Measurements from ENCODE around the gene ZNF629. TPM values are rescaled to one million over a fixed set of nuclear protein-coding genes. Genes with fewer than 3 reads are reported as not detected.

The ZNF629 gene
- total and polyA plus RNA-seq, 2 of the 4 experiments (the other 2 are of a cell fraction) = 7.3 to 9.1 TPM

GRCh38 chr16:30771726-30772125 lies 15.3 kb downstream of the ZNF629 start:
- intact Hi-C loops (cut with micrococcal nuclease) = no loop called here
- no peaks in the 10 kb centered on the region for H3K27me3 ChIP-seq (ENCODE audit: control insufficient read depth, insufficient read depth, low read length)
- no peak overlapping the region for H4K91ac ChIP-seq (ENCODE audit: insufficient read depth, low read depth, low read length)
- DNase-seq (no peak), ATAC-seq (ENCODE audit: low read depth) (no peak)
- no TSS peak for BruUV-seq (replicated peaks)
- WGBS, 2 experiments (ENCODE audit: extremely low coverage in 2 of 2, insufficient read length in 1 of 2) = 100% methylated on average over 2 of the region's 14 CpGs; no CpG with 5 or more reads in 1 of the 2 experiments
- H2BK5ac ChIP-seq (ENCODE audit: low read depth, low read length, poor library complexity, severe bottlenecking) = no peak overlapping the region
- H4K8ac ChIP-seq (ENCODE audit: low read depth in 2 of 2, low read length in 2 of 2) = no peak overlapping the region
- no peak overlapping the region for H2AK5ac ChIP-seq (ENCODE audit: low read depth, low read length)
- ChIA-PET POLR2A (ENCODE audit: unreplicated experiment) (no interaction called here), CTCF (no interaction called here)
- H2BK15ac ChIP-seq (ENCODE audit: low read depth, low read length) = no peak overlapping the region
- no peak overlapping the region for H3K4me2 ChIP-seq (ENCODE audit: low read depth, low read length)
- no peak overlapping the region for H3K27ac ChIP-seq (ENCODE audit: insufficient read depth, low read length)
- H2BK120ac ChIP-seq (ENCODE audit: low read depth, low read length) = no peak overlapping the region
- no peak overlapping the region for H3K9ac ChIP-seq (ENCODE audit: low read depth, low read length)
- no peak overlapping the region for H3K14ac ChIP-seq (replicated peaks; ENCODE audit: low read depth, low read length)
- peaks cover 11 to 64% of the 10 kb centered on the region in 2 experiments for H3K79me1 ChIP-seq (ENCODE audit: low read depth in 1 of 2, low read length in 2 of 2)
- H3K9me1 ChIP-seq (ENCODE audit: insufficient read depth, low read length) = 0 out of 2 replicates have a peak, but pooled peaks cover 8% of the 10 kb centered on the region
- no peak overlapping the region for H3K56ac ChIP-seq (ENCODE audit: extremely low read depth, insufficient read depth, low read length)
- no peaks in the 10 kb centered on the region for H3K9me3 ChIP-seq (ENCODE audit: control insufficient read depth, insufficient read depth, low read length)
- H2AFZ ChIP-seq (replicated peaks; ENCODE audit: low read length, poor library complexity) = no peak overlapping the region
- H2AK9ac ChIP-seq (replicated peaks; ENCODE audit: low read depth, low read length, poor library complexity) = no peak overlapping the region
- H3K4me3 ChIP-seq (ENCODE audit: insufficient read depth, low read depth, low read length) = no peak overlapping the region
- H2BK20ac ChIP-seq (ENCODE audit: low read depth, low read length) = no peak overlapping the region
- in situ Hi-C loops (cut with MboI; ENCODE audit: low sequenced_read_pairs) = no loop called here
- H3K18ac ChIP-seq (ENCODE audit: low read depth, low read length) = no peak overlapping the region
- peaks cover 8% of the 10 kb centered on the region for H3K4me1 ChIP-seq (ENCODE audit: control insufficient read depth, insufficient read depth, low read length)
- TF ChIP-seq USF2 (IDR thresholded peaks at IDR 0.05; ENCODE audit: low read depth, low read length) (no peak), RFX5 (IDR thresholded peaks at IDR 0.05; ENCODE audit: low read depth, low read length) (no peak), SMC3 (IDR thresholded peaks at IDR 0.05; ENCODE audit: low read depth, low read length) (no peak), MXI1 (IDR thresholded peaks at IDR 0.05; ENCODE audit: borderline replicate concordance, low read depth, low read length) (no peak), CEBPB (IDR thresholded peaks at IDR 0.05; ENCODE audit: low read depth, low read length) (no peak), RAD21 (IDR thresholded peaks at IDR 0.05; ENCODE audit: low read length) (no peak), BHLHE40 (IDR thresholded peaks at IDR 0.05; ENCODE audit: low read depth, low read length) (no peak), POLR2A (IDR thresholded peaks at IDR 0.05; ENCODE audit: low read depth, low read length) (no peak), MAFK (IDR thresholded peaks at IDR 0.05; ENCODE audit: low read depth, low read length) (no peak), RCOR1 (IDR thresholded peaks at IDR 0.05; ENCODE audit: insufficient replicate concordance, low read length) (no peak), FOS (IDR thresholded peaks at IDR 0.05; ENCODE audit: low read depth, low read length) (no peak), NFE2L2 (IDR thresholded peaks at IDR 0.05; ENCODE audit: low read depth, low read length) (no peak), CHD1 (IDR thresholded peaks at IDR 0.05; ENCODE audit: low read depth, low read length) (no peak), MAZ (IDR thresholded peaks at IDR 0.05; ENCODE audit: borderline replicate concordance, low read depth, low read length) (no peak)
- TF ChIP-seq, protein P1, sequence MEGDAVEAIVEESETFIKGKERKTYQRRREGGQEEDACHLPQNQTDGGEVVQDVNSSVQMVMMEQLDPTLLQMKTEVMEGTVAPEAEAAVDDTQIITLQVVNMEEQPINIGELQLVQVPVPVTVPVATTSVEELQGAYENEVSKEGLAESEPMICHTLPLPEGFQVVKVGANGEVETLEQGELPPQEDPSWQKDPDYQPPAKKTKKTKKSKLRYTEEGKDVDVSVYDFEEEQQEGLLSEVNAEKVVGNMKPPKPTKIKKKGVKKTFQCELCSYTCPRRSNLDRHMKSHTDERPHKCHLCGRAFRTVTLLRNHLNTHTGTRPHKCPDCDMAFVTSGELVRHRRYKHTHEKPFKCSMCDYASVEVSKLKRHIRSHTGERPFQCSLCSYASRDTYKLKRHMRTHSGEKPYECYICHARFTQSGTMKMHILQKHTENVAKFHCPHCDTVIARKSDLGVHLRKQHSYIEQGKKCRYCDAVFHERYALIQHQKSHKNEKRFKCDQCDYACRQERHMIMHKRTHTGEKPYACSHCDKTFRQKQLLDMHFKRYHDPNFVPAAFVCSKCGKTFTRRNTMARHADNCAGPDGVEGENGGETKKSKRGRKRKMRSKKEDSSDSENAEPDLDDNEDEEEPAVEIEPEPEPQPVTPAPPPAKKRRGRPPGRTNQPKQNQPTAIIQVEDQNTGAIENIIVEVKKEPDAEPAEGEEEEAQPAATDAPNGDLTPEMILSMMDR (conservative IDR thresholded peaks at IDR 0.05; ENCODE audit: low read depth, low read length) = no peak
- TF ChIP-seq, protein P2, sequence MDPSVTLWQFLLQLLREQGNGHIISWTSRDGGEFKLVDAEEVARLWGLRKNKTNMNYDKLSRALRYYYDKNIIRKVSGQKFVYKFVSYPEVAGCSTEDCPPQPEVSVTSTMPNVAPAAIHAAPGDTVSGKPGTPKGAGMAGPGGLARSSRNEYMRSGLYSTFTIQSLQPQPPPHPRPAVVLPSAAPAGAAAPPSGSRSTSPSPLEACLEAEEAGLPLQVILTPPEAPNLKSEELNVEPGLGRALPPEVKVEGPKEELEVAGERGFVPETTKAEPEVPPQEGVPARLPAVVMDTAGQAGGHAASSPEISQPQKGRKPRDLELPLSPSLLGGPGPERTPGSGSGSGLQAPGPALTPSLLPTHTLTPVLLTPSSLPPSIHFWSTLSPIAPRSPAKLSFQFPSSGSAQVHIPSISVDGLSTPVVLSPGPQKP (IDR thresholded peaks at IDR 0.05; ENCODE audit: borderline replicate concordance, low read depth, low read length) = no peak
- no peak overlapping the region for H3K4ac ChIP-seq (ENCODE audit: low read depth, low read length)
- H4K5ac ChIP-seq (ENCODE audit: low read depth, low read length) = no peak overlapping the region
- H3K23ac ChIP-seq (ENCODE audit: low read depth, low read length) = no peak overlapping the region
- H3K36me3 ChIP-seq (ENCODE audit: control insufficient read depth, insufficient read depth, low read length) = peaks cover 58% of the 10 kb centered on the region
- dilution Hi-C loops (cut with HindIII; ENCODE audit: low sequenced_read_pairs, unreplicated experiment) = no loop called here
- H4K20me1 ChIP-seq (ENCODE audit: insufficient read depth, low read length) = peaks cover 3% of the 10 kb centered on the region; the same call in 1 of the 2 replicates

Data from IMR-90 (cell line).